Suprapubic skin (tissue), 4 donors: ENCODE results near the gene FARS2. TPM values are rescaled to one million over a fixed set of nuclear protein-coding genes. Genes with fewer than 3 reads are reported as not detected.

ENCODE experiments used
- DNase-seq, 2 donors: peaks; one replicate each; pipeline ENCODE4 v3.0.0-alpha.2; 2019; ENCODE audit warnings: low spot score in 2 of 2
- H3K27ac ChIP-seq: fragments of 200-600 bp; sonication (generic); one replicate; pipeline ENCODE4 v1.5.1; 2019
- H3K27me3 ChIP-seq: fragments of 200-600 bp; sonication (generic); one replicate; pipeline ENCODE4 v1.5.1; 2019
- H3K36me3 ChIP-seq: fragments of 200-600 bp; sonication (generic); one replicate; pipeline ENCODE4 v1.5.1; 2019
- H3K4me1 ChIP-seq: fragments of 200-600 bp; sonication (generic); one replicate; pipeline ENCODE4 v1.5.1; 2019
- H3K4me3 ChIP-seq: fragments of 200-600 bp; sonication (generic); one replicate; pipeline ENCODE4 v1.5.1; 2019; ENCODE audit warnings: mild to moderate bottlenecking
- H3K9me3 ChIP-seq: fragments of 200-600 bp; sonication (generic); one replicate; pipeline ENCODE4 v1.5.1; 2019
- EP300 ChIP-seq: sonication (generic); formaldehyde crosslinking; IDR thresholded peaks from one replicate; pipeline ENCODE4 v1.6.1; 2017; ENCODE audit warnings: antibody characterized with exemption
- POLR2A ChIP-seq, 2 donors: fragments of 450-650 bp; IDR thresholded peaks; one replicate each; pipeline ENCODE4 v1.6.1; 2017; ENCODE audit warnings: antibody characterized with exemption in 2 of 2, mild to moderate bottlenecking in 2 of 2, moderate library complexity in 2 of 2
- POLR2AphosphoS5 ChIP-seq, 3 donors: sonication (generic); formaldehyde crosslinking; IDR thresholded peaks; one replicate each; pipeline ENCODE4 v1.6.1; 2017; ENCODE audit warnings: antibody characterized with exemption in 3 of 3
- WGBS: methylation state at CpG from one replicate; pipeline ENCODE4 v1.1.5; 2018; 5-methylcytosine and 5-hydroxymethylcytosine counted together
- total RNA-seq, 4 donors: library from RNA; depleted of rRNA; stranded (reverse); fragments of >200 nt; gene quantifications; one replicate each; pipeline ENCODE4 v1.1.0, GENCODE V29; 2016
- TF ChIP-seq, protein P1 (sequence below), 2 donors: fragments of 200-600 bp in 1 of 2; fragments of 450-650 bp in 1 of 2; sonication (generic) in 1 of 2; IDR thresholded peaks; one replicate each; pipeline ENCODE4 v1.5.1; 2016 to 2019; ENCODE audit warnings: antibody characterized with exemption in 2 of 2, mild to moderate bottlenecking in 1 of 2, moderate library complexity in 1 of 2

The FARS2 gene
- total RNA-seq, 4 donors from 2014 or later: 15.0 to 22.4 (median 20.1) TPM

DNA sequence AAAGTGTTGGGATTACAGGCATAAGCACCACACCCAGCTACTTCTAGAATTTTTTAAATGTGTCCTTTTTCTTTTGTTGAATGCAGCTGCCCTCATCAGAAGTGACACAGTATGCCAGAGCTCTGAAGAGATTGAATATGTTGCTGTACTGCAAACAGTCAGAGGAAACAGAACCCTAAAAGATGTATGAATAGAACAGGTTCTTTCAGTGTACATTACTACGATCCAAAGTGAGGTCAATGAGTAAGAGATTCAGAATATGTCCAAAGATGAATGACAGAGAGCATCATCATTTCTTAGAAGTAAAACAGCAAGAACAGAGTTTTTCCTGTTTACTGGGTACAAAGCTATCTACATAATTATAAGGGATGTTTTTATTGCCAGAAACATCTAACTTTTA lies 476.9 kb downstream of the FARS2 start:
- TF ChIP-seq, protein P1, sequence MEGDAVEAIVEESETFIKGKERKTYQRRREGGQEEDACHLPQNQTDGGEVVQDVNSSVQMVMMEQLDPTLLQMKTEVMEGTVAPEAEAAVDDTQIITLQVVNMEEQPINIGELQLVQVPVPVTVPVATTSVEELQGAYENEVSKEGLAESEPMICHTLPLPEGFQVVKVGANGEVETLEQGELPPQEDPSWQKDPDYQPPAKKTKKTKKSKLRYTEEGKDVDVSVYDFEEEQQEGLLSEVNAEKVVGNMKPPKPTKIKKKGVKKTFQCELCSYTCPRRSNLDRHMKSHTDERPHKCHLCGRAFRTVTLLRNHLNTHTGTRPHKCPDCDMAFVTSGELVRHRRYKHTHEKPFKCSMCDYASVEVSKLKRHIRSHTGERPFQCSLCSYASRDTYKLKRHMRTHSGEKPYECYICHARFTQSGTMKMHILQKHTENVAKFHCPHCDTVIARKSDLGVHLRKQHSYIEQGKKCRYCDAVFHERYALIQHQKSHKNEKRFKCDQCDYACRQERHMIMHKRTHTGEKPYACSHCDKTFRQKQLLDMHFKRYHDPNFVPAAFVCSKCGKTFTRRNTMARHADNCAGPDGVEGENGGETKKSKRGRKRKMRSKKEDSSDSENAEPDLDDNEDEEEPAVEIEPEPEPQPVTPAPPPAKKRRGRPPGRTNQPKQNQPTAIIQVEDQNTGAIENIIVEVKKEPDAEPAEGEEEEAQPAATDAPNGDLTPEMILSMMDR (IDR thresholded peaks at IDR 0.05): no peak
- no peak for TF ChIP-seq EP300
- TF ChIP-seq POLR2A (IDR thresholded peaks at IDR 0.05): no peak
- TF ChIP-seq POLR2AphosphoS5 (IDR thresholded peaks at IDR 0.05): no peak
- WGBS: 85% methylated on average over 1 of the region's 1 CpG
- Histone ChIP-seq H3K36me3 (no peaks in the 10 kb centered on the region), H3K4me3 (no peak overlapping the region), H3K4me1 (no peaks in the 10 kb centered on the region), H3K9me3 (no peaks in the 10 kb centered on the region), H3K27ac (no peak overlapping the region), H3K27me3 (no peaks in the 10 kb centered on the region)
- DNase-seq: no peak

DNA sequence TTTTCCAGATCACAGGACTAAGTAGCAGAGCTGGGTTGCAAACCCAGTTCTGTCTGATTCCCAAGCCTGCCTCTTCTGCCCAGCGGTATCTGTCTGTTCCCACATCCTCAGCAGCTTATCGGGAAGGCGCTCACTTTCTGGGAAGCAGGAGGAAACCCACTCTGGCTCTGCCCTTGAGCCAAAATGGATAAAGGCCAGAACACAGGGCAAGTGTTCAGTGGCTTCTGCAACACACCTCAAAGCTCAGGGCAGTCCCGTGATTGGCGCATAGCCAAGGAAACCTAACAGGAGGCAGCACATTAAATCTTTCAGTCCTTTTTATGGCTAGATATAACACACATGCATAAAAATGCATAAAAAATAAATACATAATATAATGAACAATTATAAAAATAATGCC lies 483.2 kb downstream of the FARS2 start:
- no peak overlapping the region for H3K27ac ChIP-seq
- WGBS: 74% methylated on average over 5 of the region's 5 CpGs
- no peaks in the 10 kb centered on the region for H3K9me3 ChIP-seq
- H3K27me3 ChIP-seq: no peaks in the 10 kb centered on the region
- no peak for TF ChIP-seq EP300
- TF ChIP-seq, protein P1 (IDR thresholded peaks at IDR 0.05): no peak
- no peak for TF ChIP-seq POLR2A (IDR thresholded peaks at IDR 0.05)
- H3K4me3 ChIP-seq: no peak overlapping the region
- no peaks in the 10 kb centered on the region for H3K36me3 ChIP-seq
- H3K4me1 ChIP-seq: no peaks in the 10 kb centered on the region
- DNase-seq: no peak

DNA sequence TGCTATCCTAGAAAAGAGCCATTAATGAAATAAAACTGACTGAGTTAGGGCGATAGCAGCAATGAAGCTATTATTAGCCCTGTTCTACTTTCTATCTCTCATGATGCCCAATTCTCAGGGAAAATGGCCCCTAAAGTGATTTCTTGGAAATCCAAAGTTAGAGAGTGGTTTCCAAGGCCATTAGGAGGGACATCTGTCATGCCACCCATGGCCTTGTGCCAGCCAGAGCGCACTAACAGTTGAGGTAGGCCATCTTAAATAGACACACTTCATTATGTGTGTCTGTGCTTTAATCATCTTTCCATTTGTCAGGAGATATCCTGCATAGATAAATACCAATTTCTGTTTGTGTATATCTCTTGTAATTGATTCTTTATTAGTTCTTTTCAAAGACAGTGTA lies 483.8 kb downstream of the FARS2 start:
- whole genome bisulfite sequencing: 89% methylated on average over 2 of the region's 2 CpGs
- no peak for DNase-seq
- Histone ChIP-seq H3K27ac (no peak overlapping the region), H3K9me3 (no peaks in the 10 kb centered on the region), H3K4me3 (no peak overlapping the region), H3K4me1 (no peaks in the 10 kb centered on the region), H3K36me3 (no peaks in the 10 kb centered on the region), H3K27me3 (no peaks in the 10 kb centered on the region)
- TF ChIP-seq EP300 (no peak), POLR2A (IDR thresholded peaks at IDR 0.05) (no peak), POLR2AphosphoS5 (IDR thresholded peaks at IDR 0.05) (no peak)
- TF ChIP-seq, protein P1 (IDR thresholded peaks at IDR 0.05): no peak

DNA sequence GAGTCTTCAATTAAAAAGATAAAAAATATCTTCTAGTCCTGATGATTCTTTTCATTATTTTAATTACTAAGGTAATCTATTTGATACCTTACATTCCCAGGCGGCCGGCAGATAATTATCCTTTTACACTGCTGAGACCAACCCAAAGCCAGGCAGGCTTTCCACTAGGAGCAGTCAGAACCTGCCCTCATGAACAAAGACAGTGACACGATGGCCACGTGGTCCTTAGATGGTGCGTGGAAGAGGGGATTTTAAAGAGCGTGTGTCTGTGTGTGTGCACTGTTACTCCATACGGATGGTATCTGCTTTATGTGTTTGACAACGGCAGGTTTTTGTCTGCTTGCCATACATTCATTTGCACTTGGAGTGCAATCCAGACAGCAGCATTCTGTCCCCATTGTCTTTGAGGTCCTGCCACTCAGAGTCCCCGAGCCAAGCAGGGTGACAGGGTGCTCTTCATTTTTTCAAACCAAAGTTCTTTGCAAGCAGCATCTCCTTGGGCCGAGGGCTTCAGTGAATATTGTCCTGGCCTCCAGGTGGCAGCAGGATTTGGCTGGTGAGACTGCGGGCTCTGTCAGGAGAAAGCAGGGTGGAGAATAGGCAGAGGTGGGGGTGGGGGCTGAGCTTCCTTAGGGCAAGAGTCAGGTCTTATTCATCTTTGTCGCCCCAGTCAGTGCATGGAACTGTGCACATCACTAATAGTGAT lies 484.9 kb downstream of the FARS2 start:
- H3K36me3 ChIP-seq: no peaks in the 10 kb centered on the region
- H3K27ac ChIP-seq: no peak overlapping the region
- no peaks in the 10 kb centered on the region for H3K9me3 ChIP-seq
- TF ChIP-seq POLR2AphosphoS5 (IDR thresholded peaks at IDR 0.05) (no peak), POLR2A (IDR thresholded peaks at IDR 0.05) (no peak), EP300 (no peak)
- TF ChIP-seq, protein P1 (IDR thresholded peaks at IDR 0.05): no peak
- no peaks in the 10 kb centered on the region for H3K4me1 ChIP-seq
- no peaks in the 10 kb centered on the region for H3K27me3 ChIP-seq
- 82% methylated on average over 12 of the region's 12 CpGs for WGBS
- H3K4me3 ChIP-seq: no peak overlapping the region
- no peak for DNase-seq

DNA sequence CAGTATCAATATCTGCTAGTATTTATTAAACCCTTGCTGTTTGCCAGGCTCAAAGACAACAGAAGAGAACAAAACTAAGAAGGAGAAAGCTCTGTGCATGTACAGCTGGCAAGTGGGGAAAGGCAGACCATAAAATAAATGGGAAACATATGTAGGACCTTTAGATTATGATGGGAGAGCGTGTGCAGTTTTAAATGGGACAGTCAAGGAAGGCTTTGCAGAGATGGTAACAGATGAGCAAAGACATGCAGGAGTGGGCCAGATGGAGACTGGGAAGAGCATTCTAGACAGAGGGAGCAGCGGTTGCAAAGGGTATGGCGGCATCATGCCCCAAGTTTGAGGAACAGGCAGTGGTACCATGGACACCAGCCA lies 485.4 kb downstream of the FARS2 start:
- Histone ChIP-seq H3K9me3 (no peaks in the 10 kb centered on the region), H3K27me3 (no peaks in the 10 kb centered on the region), H3K4me1 (peaks cover 4% of the 10 kb centered on the region), H3K4me3 (no peak overlapping the region), H3K36me3 (no peaks in the 10 kb centered on the region), H3K27ac (no peak overlapping the region)
- 89% methylated on average over 3 of the region's 3 CpGs for WGBS
- TF ChIP-seq POLR2A (IDR thresholded peaks at IDR 0.05): no peak
- no peak for TF ChIP-seq POLR2AphosphoS5 (IDR thresholded peaks at IDR 0.05)
- no peak for TF ChIP-seq EP300
- TF ChIP-seq, protein P1 (IDR thresholded peaks at IDR 0.05): no peak
- DNase-seq: no peak
